A673 (cell line): ENCODE measurements around the gene MEX3C. TPM values are rescaled to one million over a fixed set of nuclear protein-coding genes. Genes with fewer than 3 reads are reported as not detected.
A peak's percentile ranks its signal among the peaks of the same experiment; 100 is the strongest.

ENCODE experiments used
- Bru-seq: library from RNA; stranded (reverse); fragments of 400-500 nt; gene quantifications from one replicate; lab custom pipeline; 2021; lab: Mats Ljungman, UMichigan
- BruChase-seq, 2 experiments: library from RNA; stranded (reverse); fragments of 400-500 nt; gene quantifications; one replicate each; lab custom pipeline; 2021; lab: Mats Ljungman, UMichigan
- BruUV-seq: library from RNA; stranded (reverse); fragments of 400-500 nt; replicated peaks from 2 replicates; lab custom pipeline; 2021; lab: Mats Ljungman, UMichigan
- CTCF ChIA-PET: fragments of 300-600 bp; sonication (Branson Sonifier 250); formaldehyde crosslinking; loops from one replicate; lab custom pipeline; 2022; ENCODE audit warnings: antibody characterized with exemption; lab: Charles Lee
- POLR2A ChIA-PET: fragments of 300-600 bp; sonication (Branson Sonifier 250); formaldehyde crosslinking; loops from one replicate; lab custom pipeline; 2022; ENCODE audit warnings: antibody characterized with exemption; ENCODE audit not compliant: low non-redundant PET; lab: Charles Lee
- DNase-seq: peaks from one replicate; pipeline ENCODE4 v3.0.0-alpha.2; 2015; ENCODE audit warnings: low spot score
- H3K27ac ChIP-seq: fragments of 200-600 bp; sonication (generic); 2 replicates; pipeline ENCODE4 v1.5.1; 2016; ENCODE audit warnings: mixed run types, low read depth, mild to moderate bottlenecking, mixed read lengths, antibody characterized with exemption, low read length; ENCODE audit not compliant: poor library complexity, severe bottlenecking
- H3K27me3 ChIP-seq: fragments of 200-600 bp; sonication (generic); replicated peaks from 2 replicates; pipeline ENCODE4 v1.6.1; 2017; ENCODE audit warnings: mixed run types, low read depth, mild to moderate bottlenecking, mixed read lengths, antibody characterized with exemption, low read length; ENCODE audit not compliant: insufficient read depth, poor library complexity
- H3K36me3 ChIP-seq: fragments of 200-600 bp; sonication (generic); 2 replicates; pipeline ENCODE4 v1.6.1; 2016; ENCODE audit warnings: mixed run types, mild to moderate bottlenecking, mixed read lengths, antibody characterized with exemption, low read length; ENCODE audit not compliant: insufficient read depth, poor library complexity, severe bottlenecking
- H3K4me1 ChIP-seq: fragments of 200-600 bp; sonication (generic); 2 replicates; pipeline ENCODE4 v1.6.1; 2017; ENCODE audit warnings: mixed run types, mild to moderate bottlenecking, mixed read lengths, antibody characterized with exemption, low read length; ENCODE audit not compliant: insufficient read depth, poor library complexity, severe bottlenecking
- H3K4me3 ChIP-seq: fragments of 200-600 bp; sonication (generic); 2 replicates; pipeline ENCODE4 v1.5.1; 2016; ENCODE audit warnings: low read depth, mixed run types, mild to moderate bottlenecking, mixed read lengths, low read length; ENCODE audit not compliant: poor library complexity, severe bottlenecking
- H3K9me3 ChIP-seq: fragments of 200-600 bp; sonication (generic); 2 replicates; pipeline ENCODE4 v1.6.1; 2016; ENCODE audit warnings: mixed run types, low read depth, mild to moderate bottlenecking, mixed read lengths, antibody characterized with exemption, low read length; ENCODE audit not compliant: poor library complexity, severe bottlenecking
- CTCF ChIP-seq: fragments of 300-800, 200-600 bp; sonication (generic); conservative IDR thresholded peaks from 2 replicates; pipeline ENCODE4 v1.5.1; 2017; ENCODE audit warnings: low read depth, mild to moderate bottlenecking, antibody characterized with exemption, low read length, moderate library complexity, mixed read lengths
- EZH2 ChIP-seq: fragments of 200-600 bp; sonication (generic); IDR thresholded peaks from 2 replicates; pipeline ENCODE4 v1.6.1; 2017; ENCODE audit warnings: borderline replicate concordance, low read depth, mild to moderate bottlenecking, mixed read lengths, antibody characterized with exemption, low read length; ENCODE audit not compliant: poor library complexity, severe bottlenecking
- intact Hi-C: fragments of 100-400 bp; cut with micrococcal nuclease; formaldehyde crosslinking; loops from one replicate; pipeline ENCODE4 v1.10.0; 2022; ENCODE audit not compliant: unreplicated experiment
- long read RNA-seq: library from polyadenylated mRNA; stranded (forward); transcript quantifications from one replicate; pipeline ENCODE4 v2.0.0, GENCODE V29; 2022
- total RNA-seq: library from RNA; stranded (reverse); gene quantifications from 2 replicates; pipeline ENCODE4 v1.2.3, GENCODE V29; 2021

Gene MEX3C
- total RNA-seq (55.9 and 60.2 TPM in 2 replicates), Bru-seq, nascent RNA (percentile 96 among the genes with signal in this experiment), BruChase-seq, experiment 1, labeled RNA remaining after a 2-hour chase (percentile 95 among the genes with signal in this experiment), BruChase-seq, experiment 2, labeled RNA remaining after a 6-hour chase (percentile 75 among the genes with signal in this experiment)
- long read RNA-seq, transcript MEX3C-201 (2 exons, 3,781 nt): major isoform, 9 of 15 reads
- long read RNA-seq, partial matches to known transcripts: 0 of 15 reads
- long read RNA-seq, other reads (novel, unspliced or antisense): 6 of 15 reads

GRCh38 chr18:51197661-51198424 lies at the start of gene MEX3C:
Gene MEX3C, minus strand, starts transcription at chr18:51197681. Its CDS starts 361 bp downstream, at chr18:51197320.
- Histone ChIP-seq H3K9me3 (peaks cover 3% of the 10 kb centered on the region), H3K27me3 (no peaks in the 10 kb centered on the region), H3K36me3 (no peaks in the 10 kb centered on the region), H3K4me1 (peaks cover 20% of the 10 kb centered on the region), H3K27ac (peak within 1 kb of the TSS; percentile 93), H3K4me3 (peak within 1 kb of the TSS; percentile 76)
- DNase-seq: peak; percentile 100
- TF ChIP-seq EZH2 (no peak), CTCF (peak; percentile 34)
- intact Hi-C loops: loop anchor here (1.0 to 5.0 kb wide), 2 partner anchors 37 to 79 kb away; no protein-coding TSS in a partner anchor
- ChIA-PET POLR2A (interaction anchor here (0.5 to 0.9 kb wide), 7 partner anchors 10 to 511 kb away, joined by 3 to 14 read pairs (median 4); no protein-coding TSS in a partner anchor), CTCF (interaction anchor here (1.2 kb wide), 1 partner anchor 78 kb away, joined by 5 read pairs; no protein-coding TSS in a partner anchor)
- BruUV-seq: no TSS peak

DNA sequence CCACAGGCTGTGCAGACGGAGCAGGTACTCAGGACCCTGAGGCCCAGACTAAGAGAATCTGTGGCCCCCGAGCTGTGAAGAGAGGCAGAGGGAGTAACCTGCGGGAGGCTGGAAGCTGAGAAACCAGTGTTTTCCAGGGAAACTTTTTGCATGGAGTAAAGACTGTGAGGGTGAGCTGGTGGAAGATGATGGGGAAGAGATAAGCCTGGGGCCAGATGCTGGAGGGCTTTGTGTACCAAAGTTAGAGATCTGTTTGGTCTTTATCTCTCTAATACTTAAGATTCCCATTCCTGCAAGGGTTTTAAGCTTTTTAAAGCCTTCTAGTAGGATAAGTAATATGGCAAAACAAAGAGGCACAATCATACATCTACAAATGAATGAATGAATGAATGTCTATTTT lies 43.7 kb upstream of the MEX3C start:
- CTCF ChIA-PET: no interaction called here
- POLR2A ChIA-PET: no interaction called here
- BruUV-seq: no TSS peak
- no peak overlapping the region for H3K27ac ChIP-seq
- intact Hi-C loops: no loop called here
- no peaks in the 10 kb centered on the region for H3K27me3 ChIP-seq
- no peaks in the 10 kb centered on the region for H3K9me3 ChIP-seq
- H3K4me1 ChIP-seq: peaks cover 7% of the 10 kb centered on the region
- no peaks in the 10 kb centered on the region for H3K36me3 ChIP-seq
- no peak overlapping the region for H3K4me3 ChIP-seq
- DNase-seq: no peak
- TF ChIP-seq EZH2: no peak
- no peak for TF ChIP-seq CTCF

DNA sequence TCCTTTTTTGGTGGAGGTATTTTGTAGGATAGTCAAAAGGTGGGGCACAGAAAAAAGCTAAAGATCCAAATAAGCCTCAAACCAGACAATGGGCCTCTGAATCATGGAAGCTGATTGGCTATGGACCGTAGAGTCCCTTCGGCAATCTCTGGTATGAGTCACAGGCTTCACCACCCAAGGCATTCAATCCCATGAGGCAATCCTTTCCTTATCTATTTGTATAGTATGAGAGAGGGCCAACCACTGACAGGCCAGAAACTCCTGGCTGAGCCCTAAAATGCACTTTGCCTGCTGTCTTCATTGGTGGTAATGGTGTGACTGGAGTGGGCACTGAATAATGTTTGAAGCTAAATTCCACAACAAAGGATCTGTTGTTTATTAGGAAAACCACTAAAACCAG lies 38.7 kb upstream of the MEX3C start:
- Histone ChIP-seq H3K4me1 (peaks cover 30% of the 10 kb centered on the region), H3K27ac (peak overlapping the region; percentile 79), H3K27me3 (no peaks in the 10 kb centered on the region), H3K9me3 (no peaks in the 10 kb centered on the region), H3K36me3 (no peaks in the 10 kb centered on the region), H3K4me3 (no peak overlapping the region)
- peak; percentile 92 for DNase-seq
- intact Hi-C loops: no loop called here
- TF ChIP-seq CTCF: no peak
- no peak for TF ChIP-seq EZH2
- POLR2A ChIA-PET: no interaction called here
- BruUV-seq: no TSS peak
- CTCF ChIA-PET: interaction anchor here (0.7 kb wide), 1 partner anchor 417 kb away, joined by 5 read pairs; no protein-coding TSS in a partner anchor
